GM19395 (cell line): ENCODE data around the gene DIP2C.
"Not testable (repeated sequence)": the region's sequence is repeated elsewhere in the genome, so short reads cannot be mapped to it uniquely, and the experiment has no call there.

ENCODE experiments used
- ATAC-seq: cut with Tn5 transposase; IDR thresholded peaks from one replicate; pipeline ENCODE4 v1.9.1; 2021; ENCODE audit warnings: mild to moderate bottlenecking, moderate library complexity; ENCODE audit not compliant: unreplicated experiment

DIP2C gene

DNA sequence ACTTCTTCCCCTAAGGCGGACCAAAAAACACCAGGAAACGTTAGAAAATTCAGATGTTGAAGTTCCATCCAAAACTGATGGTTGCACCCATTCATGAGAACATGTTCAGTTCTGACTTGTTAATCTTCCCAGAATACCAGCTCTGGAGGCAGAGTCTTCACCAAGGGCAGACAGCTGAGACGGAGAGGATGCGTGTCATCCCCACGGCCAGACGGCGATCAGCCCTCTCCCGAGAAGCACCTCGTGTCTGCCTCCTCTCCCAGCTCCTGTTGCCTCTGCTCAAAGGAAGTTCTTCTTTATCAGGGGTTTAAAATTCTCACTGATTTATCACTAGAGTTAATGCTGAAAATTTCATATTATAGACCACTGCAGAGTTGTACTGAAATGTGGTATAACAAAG, 284.5 kb downstream of the DIP2C start:
- ATAC-seq, result no peak

GRCh38 chr10:404346-404745, 285.1 kb downstream of the DIP2C start:
- ATAC-seq, result no peak

- no peak for ATAC-seq
Observed at GRCh38 chr10:398954-399353, 290.5 kb downstream of the DIP2C start.

DNA sequence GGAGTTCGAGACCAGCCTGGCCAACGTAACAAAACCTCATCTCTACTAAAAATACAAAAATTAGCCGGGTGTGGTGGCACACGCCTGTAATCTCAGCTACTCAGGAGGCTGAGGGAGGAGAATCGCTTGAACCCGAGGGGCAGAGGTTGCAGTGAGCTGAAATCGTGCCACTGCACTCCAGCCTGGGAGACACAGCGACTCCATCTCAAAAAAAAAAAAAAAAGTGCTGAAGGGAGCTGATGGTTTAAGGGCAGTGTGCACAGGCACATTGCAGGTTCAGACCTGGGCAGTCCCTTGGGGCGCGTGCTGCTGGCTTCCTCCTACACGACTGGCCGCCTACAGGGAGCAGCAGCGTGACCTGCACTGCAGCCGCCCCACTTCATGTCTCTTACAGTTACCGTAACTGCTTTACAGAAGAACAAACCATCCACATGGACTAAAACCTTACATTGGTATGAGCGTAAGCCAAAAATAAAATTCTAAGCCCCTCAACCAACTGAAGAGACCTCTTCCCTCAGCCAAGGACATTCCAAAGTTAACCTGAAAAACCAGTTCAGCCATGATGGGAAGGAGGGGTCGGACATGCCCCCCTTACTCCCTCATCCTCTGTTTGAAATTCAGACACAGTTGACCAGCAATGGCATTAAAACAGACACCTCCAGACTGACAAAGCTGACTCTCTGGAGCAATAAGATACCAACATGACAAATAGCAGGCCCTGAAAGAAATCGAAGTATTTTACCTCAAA, 292.0 kb downstream of the DIP2C start:
- no peak for ATAC-seq

- ATAC-seq, result no peak
Observed at GRCh38 chr10:396535-397220, 292.8 kb downstream of the DIP2C start.

- ATAC-seq, result no peak
Observed at GRCh38 chr10:396107-396506, 293.4 kb downstream of the DIP2C start.

GRCh38 chr10:395665-396064, 293.8 kb downstream of the DIP2C start:
- no peak for ATAC-seq

DNA sequence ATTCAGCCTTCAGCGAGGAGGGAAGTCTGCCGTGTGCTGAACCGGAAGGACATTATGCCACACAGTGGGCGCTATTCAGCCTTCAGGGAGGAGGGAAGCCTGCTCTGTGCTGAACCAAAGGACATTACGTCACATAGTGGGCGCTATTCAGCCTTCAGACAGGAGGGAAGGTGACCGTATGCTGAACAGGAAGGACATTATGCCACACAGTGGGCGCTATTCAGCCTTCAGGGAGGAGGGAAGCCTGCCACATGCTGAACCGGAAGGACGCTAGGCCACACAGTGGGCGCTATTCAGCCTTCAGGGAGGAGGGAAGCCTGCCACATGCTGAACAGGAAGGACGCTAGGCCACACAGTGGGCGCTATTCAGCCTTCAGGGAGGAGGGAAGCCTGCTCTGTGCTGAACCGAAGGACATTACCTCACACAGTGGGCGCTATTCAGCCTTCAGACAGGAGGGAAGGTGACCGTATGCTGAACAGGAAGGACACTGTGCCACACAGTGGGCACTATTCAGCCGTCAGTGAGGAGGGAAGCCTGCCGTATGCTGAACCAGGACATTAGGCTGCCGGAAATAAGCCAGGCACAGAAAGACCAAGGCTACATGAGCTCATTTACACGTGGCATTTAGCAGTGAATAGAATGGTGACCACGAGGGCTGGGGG, 294.9 kb downstream of the DIP2C start:
- ATAC-seq, result not testable (repeated sequence)

DNA sequence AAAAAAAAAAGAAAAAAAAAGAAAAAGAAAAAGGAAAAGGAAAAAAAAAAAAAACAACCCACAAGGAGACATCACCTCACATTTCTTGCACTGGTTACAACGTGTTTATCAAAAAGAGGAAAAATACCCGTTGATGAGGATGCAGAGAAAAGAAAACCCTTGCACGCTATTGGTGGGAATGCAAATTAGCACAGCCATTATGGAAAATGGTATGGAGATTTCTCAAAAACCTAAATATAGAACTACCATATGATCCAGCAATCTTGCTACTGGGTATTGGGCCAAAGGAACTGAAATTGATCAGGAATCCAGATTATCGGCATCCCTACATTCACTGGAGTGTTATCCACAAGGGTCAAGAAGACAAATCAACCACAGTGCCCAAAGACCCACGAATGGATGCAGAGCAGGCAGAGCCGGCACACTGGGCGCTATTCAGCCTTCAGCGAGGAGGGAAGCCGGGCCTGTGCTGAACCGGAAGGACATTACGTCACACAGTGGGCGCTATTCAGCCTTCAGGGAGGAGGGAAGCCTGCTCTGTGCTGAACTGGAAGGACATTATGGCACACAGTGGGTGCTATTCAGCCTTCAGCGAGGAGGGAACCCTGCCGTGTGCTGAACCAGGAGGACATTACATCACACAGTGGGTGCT, 295.6 kb downstream of the DIP2C start:
- no peak for ATAC-seq

DNA sequence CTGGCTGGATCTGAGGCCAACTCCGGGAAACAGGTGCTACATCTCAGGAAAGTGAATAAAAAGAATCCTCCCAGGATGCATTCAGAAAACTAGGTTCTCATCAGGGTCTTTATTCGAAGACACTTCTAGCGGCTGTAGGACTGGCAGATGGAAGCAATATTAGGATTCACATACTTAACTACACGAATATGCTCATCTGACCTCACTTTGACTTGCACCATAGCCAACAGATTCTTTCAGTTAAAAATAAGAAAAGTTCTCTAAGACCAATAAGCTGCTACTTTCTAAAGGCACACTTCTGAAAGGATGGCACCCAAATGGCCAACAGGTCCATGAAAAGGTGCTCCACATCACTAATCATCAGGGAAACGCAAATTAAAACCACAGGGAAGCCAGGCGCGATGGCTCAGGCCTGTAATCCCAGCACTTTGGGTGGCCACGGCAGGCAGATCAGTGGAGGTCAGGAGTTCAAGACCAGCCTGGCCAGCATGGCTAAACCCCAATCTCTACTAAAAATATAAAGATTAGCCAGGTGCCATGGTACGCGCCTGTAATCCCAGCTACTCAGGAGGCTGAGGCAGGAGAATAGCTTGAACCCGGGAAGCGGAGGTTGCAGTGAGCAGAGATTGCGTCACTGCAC, 296.2 kb downstream of the DIP2C start:
- ATAC-seq, result no peak

DNA sequence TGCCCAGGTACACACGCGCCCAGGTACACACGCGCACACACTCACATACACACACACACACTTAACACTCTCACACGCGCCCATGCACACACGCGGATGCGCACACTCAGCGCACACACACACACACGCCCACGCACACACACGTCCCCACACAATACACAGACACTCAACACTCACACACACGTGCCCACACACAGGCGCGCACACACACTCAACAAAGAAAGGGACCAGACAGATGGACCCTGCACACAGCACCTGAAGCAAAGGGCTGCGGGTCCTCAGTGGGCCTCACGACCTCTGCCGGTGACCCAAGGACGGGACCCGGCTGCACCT, 296.8 kb downstream of the DIP2C start:
- ATAC-seq, result no peak

DNA sequence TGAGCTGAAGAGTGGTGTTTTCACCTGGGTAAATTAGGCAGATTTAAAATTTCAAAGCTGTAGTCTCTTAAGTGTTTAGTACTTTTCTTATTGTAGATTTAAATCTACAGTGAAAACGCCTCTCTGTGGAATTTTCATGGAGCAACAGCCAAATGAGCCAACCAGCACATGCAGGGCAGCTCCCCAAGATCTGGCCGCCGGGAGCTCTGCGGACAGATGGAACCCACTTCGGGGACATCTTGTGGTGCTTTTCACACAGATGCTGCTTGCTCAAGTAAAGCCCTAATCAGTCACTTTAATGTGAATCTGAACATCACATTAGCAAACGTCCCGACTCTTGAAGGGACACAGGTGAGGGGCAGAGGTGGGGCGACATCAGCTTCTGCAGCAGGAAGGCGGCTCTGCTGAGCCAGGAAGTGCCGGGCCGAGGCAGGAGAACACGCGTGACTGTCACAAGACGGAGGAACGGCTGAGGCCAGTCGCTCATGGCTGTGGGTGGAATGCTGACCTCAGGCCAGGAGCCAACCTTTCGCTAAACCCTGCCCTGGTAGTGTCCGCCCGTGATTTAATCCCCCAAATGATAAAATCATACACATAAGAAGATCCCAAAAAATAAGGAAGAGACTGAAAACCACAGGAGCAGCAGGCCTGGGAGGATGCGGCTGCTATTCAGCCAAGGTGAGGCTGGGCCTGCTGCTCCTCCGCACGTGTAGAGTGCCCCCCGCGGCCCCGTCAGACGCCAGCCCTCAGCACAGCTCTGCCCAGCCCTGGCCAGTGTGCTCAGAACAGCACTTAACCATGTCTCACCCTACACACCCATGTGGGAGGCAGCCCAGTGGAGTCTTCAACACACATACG, 297.4 kb downstream of the DIP2C start:
- ATAC-seq, result no peak

- ATAC-seq, result no peak
Observed at GRCh38 chr10:391305-391704, 298.2 kb downstream of the DIP2C start.

GRCh38 chr10:390449-391100, 298.9 kb downstream of the DIP2C start:
- ATAC-seq, result no peak

- no peak for ATAC-seq
Observed at GRCh38 chr10:389836-390448, 299.5 kb downstream of the DIP2C start.

DNA sequence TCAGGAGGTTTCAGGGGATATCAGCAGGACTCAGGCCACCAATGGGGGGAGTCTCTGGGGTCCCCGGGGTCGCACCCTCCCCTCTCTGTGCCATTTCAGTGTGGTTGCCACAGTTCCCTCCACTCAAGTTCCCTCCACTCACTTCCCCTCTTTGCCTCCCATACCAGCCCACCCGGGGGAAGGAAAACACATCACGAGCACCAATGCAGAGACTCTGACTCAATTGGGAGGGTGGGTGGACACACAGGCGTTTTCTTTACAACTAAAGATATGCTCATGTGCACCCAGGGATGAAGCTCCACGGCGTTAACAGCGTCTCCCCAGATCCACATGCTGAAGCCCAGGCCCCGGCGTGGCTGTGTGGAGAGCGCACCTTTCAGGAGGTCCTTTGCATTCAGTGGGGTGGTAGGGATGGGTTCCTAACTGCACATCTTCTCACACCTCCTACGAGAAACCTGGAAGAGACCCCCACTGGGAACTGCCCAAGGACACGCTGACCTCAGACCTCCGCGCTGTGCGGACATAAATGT, 300.1 kb downstream of the DIP2C start:
- no peak for ATAC-seq

DNA sequence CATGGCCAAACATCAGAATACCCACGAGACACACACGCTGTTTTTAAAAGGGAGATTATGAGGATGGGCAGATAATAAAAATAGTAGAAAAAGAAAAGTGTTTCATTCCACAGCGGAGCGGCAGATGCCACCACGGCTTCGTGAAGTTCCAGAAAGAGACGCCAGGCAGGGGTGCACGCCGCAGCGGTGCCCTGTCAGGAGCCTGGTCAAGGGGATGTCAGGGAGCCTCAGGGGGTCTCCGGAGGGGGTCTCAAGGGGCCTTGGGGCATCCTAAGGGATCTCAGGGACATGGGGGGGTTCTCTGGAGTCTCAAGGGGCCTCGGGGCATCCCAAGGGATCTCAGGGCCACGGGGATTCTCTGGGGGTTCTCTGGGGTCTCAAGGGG, 300.8 kb downstream of the DIP2C start:
- no peak for ATAC-seq

DNA sequence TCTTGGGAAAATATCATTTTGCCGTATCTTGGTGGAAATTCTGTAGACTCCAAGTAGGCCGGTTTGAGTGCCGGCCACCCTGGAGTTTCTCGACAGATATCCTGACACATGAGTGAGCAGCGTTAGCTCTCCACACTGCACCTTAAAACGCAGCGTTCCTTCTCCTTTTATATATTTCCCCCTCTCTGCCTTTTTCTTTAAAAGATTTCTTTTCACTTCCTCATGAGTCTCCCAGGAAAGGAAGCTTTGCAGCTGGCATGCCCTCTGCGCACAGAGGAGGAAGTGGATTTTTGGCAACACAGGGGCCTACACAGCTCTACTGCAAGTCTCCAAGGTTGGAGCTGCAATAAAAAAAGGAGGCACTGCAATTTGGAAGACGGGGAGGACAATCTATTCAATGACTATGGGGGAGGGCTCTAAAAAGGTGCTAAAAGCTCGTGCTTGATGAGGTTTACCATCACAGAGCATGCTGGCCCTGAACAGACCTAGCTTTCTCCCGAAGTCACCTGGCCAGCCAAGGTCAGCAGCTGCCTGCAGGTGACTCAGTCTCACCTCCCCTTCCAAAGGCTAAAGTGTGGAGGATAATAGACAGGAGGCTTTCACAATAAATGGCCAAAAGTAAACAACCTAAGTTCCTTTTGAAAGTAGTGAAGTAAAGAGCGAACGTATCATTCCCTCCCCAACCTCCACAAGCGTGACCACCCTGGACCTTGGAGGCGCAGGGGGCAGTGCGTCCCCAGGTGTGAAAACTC, 301.4 kb downstream of the DIP2C start:
- ATAC-seq, result no peak

DNA sequence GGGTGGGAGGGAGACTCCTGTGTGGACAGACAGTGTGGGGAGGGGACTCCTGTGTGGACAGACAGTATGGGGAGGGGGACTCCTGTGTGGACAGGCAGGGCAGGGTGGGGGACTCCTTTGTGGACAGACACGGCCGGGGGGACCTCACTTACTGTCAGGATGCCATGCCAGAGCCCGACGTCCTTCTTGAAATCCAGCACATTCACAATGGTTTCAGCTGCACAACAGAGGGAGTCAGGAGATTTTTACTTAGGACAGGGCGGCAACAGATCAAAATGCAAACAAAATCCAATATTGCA, 301.9 kb downstream of the DIP2C start:
- ATAC-seq, result no peak
